ENCODE results near the gene CYFIP1. TPM values are rescaled to one million over a fixed set of nuclear protein-coding genes. Genes with fewer than 3 reads are reported as not detected.
"Not testable (repeated sequence)": the region's sequence is repeated elsewhere in the genome, so short reads cannot be mapped to it uniquely, and the experiment has no call there.

The CYFIP1 gene
- total RNA-seq, 1 experiment from 2014 or later, result 205 TPM

- CTCF ChIA-PET, result no interaction called here
- H3K4me1 Mint-ChIP-seq (ENCODE audit: low read depth, unreplicated experiment), result no peaks in the 10 kb centered on the region
- no peak overlapping the region for H3K4me3 Mint-ChIP-seq (ENCODE audit: unreplicated experiment)
- Histone ChIP-seq H3K36me3 (ENCODE audit: control insufficient read depth, insufficient read depth, low read length) (peaks cover 6% of the 10 kb centered on the region; the same call in 1 of the 2 replicates), H3K4me3 (ENCODE audit: low read depth, low read length) (no peak overlapping the region), H3K4me1 (no peaks in the 10 kb centered on the region), H3K27me3 (replicated peaks; ENCODE audit: control insufficient read depth, insufficient read depth, low read length) (no peaks in the 10 kb centered on the region), H3K9me3 (no peaks in the 10 kb centered on the region)
- intact Hi-C loops (cut with micrococcal nuclease; ENCODE audit: unreplicated experiment), result no loop called here
- peaks cover 75% of the 10 kb centered on the region for H3K36me3 Mint-ChIP-seq (ENCODE audit: insufficient read depth, unreplicated experiment)
- TF ChIP-seq, protein P1, sequence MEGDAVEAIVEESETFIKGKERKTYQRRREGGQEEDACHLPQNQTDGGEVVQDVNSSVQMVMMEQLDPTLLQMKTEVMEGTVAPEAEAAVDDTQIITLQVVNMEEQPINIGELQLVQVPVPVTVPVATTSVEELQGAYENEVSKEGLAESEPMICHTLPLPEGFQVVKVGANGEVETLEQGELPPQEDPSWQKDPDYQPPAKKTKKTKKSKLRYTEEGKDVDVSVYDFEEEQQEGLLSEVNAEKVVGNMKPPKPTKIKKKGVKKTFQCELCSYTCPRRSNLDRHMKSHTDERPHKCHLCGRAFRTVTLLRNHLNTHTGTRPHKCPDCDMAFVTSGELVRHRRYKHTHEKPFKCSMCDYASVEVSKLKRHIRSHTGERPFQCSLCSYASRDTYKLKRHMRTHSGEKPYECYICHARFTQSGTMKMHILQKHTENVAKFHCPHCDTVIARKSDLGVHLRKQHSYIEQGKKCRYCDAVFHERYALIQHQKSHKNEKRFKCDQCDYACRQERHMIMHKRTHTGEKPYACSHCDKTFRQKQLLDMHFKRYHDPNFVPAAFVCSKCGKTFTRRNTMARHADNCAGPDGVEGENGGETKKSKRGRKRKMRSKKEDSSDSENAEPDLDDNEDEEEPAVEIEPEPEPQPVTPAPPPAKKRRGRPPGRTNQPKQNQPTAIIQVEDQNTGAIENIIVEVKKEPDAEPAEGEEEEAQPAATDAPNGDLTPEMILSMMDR (IDR thresholded peaks at IDR 0.05; ENCODE audit: insufficient read depth in 1 of 2, low read depth in 1 of 2, low read length in 1 of 2, severe bottlenecking in 1 of 2, unreplicated experiment in 1 of 2), result no peak
- no TSS peak for BruUV-seq (replicated peaks)
- H3K27ac Mint-ChIP-seq (ENCODE audit: unreplicated experiment), result no peak overlapping the region
- H3K9me3 Mint-ChIP-seq (ENCODE audit: unreplicated experiment), result no peaks in the 10 kb centered on the region
- no peak for DNase-seq
- POLR2A ChIA-PET, result no interaction called here
- H3K27me3 Mint-ChIP-seq (ENCODE audit: insufficient read depth, unreplicated experiment), result no peaks in the 10 kb centered on the region
These were observed 34.3 kb upstream of the CYFIP1 start for GRCh38 chr15:23014394-23015000.

GRCh38 chr15:23013681-23014080 is 33.5 kb upstream of the CYFIP1 start:
- Mint-ChIP-seq H3K27ac (ENCODE audit: unreplicated experiment) (no peak overlapping the region), H3K27me3 (ENCODE audit: insufficient read depth, unreplicated experiment) (no peaks in the 10 kb centered on the region), H3K9me3 (ENCODE audit: unreplicated experiment) (no peaks in the 10 kb centered on the region), H3K36me3 (ENCODE audit: insufficient read depth, unreplicated experiment) (peaks cover 74% of the 10 kb centered on the region), H3K4me3 (ENCODE audit: unreplicated experiment) (no peak overlapping the region), H3K4me1 (ENCODE audit: low read depth, unreplicated experiment) (no peaks in the 10 kb centered on the region)
- ChIA-PET POLR2A (no interaction called here), CTCF (no interaction called here)
- Histone ChIP-seq H3K4me1 (no peaks in the 10 kb centered on the region), H3K27me3 (replicated peaks; ENCODE audit: control insufficient read depth, insufficient read depth, low read length) (no peaks in the 10 kb centered on the region), H3K36me3 (ENCODE audit: control insufficient read depth, insufficient read depth, low read length) (peaks cover 6% of the 10 kb centered on the region; the same call in 1 of the 2 replicates), H3K4me3 (ENCODE audit: low read depth, low read length) (no peak overlapping the region), H3K9me3 (no peaks in the 10 kb centered on the region)
- BruUV-seq (replicated peaks), result no TSS peak
- TF ChIP-seq, protein P1 (IDR thresholded peaks at IDR 0.05; ENCODE audit: insufficient read depth in 1 of 2, low read depth in 1 of 2, low read length in 1 of 2, severe bottlenecking in 1 of 2, unreplicated experiment in 1 of 2), result no peak
- intact Hi-C loops (cut with micrococcal nuclease; ENCODE audit: unreplicated experiment), result no loop called here
- no peak for DNase-seq

DNA sequence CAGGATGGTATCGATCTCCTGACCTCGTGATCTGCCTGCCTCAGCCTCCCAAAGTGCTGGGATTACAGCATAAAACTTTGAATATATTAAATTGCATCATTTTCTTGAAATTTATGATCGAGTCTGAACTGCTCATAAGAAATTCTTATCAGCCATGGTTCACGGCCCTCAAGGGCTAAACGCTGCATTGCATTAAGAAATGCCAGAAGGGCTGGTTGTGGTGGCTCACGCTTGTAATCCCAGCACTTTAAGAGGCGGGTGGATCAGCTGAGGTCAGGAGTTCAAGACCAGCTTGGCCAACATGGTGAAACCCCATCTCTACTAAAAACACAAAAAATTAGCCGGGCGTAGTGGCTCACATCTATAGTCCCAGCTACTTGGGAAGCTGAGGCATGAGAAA is 32.4 kb upstream of the CYFIP1 start:
- H3K4me1 Mint-ChIP-seq (ENCODE audit: low read depth, unreplicated experiment); H3K36me3 ChIP-seq (ENCODE audit: control insufficient read depth, insufficient read depth, low read length); CTCF ChIA-PET; H3K27me3 Mint-ChIP-seq (ENCODE audit: insufficient read depth, unreplicated experiment); intact Hi-C loops (cut with micrococcal nuclease; ENCODE audit: unreplicated experiment); H3K9me3 Mint-ChIP-seq (ENCODE audit: unreplicated experiment); BruUV-seq (replicated peaks); H3K4me3 Mint-ChIP-seq (ENCODE audit: unreplicated experiment); H3K4me1 ChIP-seq; H3K27me3 ChIP-seq (replicated peaks; ENCODE audit: control insufficient read depth, insufficient read depth, low read length); DNase-seq; H3K4me3 ChIP-seq (ENCODE audit: low read depth, low read length); POLR2A ChIA-PET; H3K27ac Mint-ChIP-seq (ENCODE audit: unreplicated experiment); H3K9me3 ChIP-seq: not testable (repeated sequence)
- H3K36me3 Mint-ChIP-seq (ENCODE audit: insufficient read depth, unreplicated experiment), result peaks cover 75% of the 10 kb centered on the region
